ENCODE results near the gene FKBP2.

FKBP2 gene

DNA sequence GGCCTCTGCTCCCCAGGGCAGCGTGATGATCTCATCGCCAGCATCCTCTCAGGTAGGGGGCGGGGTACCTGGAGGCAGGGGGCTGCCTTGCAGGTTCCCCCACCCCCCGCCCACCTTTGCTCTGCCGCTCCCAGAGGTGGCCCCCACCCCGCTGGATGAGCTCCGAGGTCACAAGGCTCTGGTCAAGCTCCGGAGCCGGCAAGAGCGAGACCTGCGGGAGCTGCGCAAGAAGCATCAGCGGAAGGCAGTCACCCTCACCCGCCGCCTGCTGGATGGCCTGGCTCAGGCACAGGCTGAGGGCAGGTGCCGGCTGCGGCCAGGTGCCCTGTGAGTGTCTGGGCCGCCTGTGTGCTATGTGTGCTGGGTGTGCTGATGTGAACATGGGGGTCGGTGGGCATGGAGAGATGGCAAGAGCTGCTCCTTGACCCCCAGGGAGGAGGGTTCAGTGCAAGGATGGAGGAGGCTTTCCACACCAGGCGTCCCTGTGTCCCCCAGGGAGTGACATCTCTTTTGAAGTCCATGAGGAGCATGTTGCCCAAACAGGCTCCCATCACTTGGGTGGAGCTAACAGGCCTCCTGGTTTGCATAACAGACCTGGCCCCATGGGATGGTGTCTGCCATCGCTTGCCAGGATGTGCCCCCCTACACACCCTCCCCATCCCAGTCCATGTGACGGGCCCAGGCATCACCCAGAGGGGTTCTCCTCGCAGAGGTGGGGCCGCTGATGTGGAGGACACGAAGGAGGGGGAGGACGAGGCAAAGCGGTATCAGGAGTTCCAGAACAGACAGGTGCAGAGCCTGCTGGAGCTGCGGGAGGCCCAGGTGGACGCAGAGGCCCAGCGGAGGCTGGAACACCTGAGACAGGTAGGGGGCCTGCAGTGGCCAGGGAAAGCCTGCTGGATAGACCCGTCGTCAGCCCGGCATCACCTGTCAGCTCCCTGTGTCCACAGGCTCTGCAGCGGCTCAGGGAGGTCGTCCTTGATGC is 24.6 kb downstream of the FKBP2 start:
- no peak for DNase-seq

DNA sequence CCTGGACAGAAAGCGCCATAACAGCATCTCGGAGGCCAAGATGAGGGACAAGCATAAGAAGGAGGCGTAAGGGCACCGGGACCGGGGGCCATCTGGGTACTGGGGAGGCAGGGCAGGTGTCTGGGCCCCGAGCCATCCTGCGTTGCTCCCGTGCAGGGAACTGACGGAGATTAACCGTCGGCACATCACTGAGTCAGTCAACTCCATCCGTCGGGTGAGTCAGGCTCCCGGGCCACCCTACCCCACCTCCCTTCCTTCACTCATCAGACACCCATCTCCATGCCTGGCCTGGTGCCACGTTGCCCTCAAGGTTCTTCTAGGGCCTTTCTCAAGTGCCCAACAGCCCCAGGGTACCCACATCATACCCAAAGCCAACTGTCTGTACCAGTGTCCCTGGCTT is 25.4 kb downstream of the FKBP2 start:
- DNase-seq: no peak

DNA sequence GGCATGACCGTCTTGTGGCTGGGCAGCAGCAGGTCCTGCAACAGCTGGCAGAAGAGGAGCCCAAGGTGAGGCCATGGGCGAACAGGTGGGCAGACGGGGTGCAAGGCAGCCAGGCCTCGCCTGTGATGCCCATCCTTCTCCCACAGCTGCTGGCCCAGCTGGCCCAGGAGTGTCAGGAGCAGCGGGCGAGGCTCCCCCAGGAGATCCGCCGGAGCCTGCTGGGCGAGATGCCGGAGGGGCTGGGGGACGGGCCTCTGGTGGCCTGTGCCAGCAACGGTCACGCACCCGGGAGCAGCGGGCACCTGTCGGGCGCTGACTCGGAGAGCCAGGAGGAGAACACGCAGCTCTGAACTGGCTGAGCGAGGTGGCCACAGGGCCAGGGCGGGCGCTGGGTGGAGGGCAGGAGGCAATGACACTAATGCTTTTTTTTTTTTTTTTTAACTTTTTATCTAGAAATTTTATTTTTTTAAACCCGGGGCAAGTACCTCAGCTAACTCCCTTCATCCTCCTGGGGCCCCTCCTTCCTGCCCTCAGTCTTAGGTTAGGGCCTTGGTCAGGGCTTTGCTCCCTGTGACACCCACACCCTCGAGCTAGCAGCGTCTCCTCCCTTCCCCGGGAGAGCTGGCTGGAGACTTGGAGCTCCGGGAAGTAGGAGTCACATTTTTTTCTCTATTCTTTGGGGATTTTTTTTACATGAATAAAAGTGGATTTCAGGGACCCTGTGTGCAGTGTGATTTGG is 26.5 kb downstream of the FKBP2 start:
- no peak for DNase-seq

DNA sequence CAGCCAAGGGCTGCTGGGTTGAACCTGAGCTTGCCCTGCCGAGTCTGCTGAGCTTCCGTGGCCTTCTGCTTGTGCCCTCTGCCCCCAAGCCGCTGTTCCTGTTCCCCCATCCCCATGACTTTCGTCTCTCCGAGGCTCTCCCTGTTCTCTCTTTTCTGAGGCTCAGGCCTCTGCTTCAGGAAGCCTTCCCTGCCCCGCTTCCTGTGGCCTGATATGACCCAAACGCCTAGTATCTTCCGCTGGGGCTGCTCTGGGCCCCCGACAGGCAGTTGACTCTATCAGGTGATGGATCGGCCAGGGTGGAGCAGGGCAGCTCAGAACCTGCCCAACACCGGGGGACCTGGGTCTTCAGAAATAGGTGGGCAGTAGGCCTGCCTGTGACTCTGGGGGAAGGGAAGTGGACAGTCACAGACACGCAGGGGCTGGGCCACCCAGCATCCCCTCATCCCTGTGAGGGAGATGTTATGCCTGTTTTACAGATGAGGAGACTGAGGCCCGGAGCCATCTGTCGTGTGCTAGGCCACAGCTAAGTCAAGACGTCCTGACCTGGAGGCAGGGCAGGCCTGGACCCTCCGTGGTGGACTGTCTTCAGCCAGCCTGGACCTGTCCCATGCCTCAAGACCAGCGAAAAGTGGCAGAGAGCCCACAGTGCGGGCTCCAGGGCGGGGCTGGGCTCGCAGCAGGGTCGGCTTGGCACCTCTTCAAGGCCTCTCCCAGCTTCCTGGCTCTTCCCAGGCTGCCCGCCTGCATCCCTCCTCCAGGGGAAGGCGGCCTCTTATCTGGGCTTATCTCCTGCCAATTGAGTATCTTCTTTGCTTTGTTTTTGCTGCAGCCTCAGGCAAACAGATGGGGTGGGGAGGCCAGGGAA is 27.4 kb downstream of the FKBP2 start:
- no peak for DNase-seq

DNA sequence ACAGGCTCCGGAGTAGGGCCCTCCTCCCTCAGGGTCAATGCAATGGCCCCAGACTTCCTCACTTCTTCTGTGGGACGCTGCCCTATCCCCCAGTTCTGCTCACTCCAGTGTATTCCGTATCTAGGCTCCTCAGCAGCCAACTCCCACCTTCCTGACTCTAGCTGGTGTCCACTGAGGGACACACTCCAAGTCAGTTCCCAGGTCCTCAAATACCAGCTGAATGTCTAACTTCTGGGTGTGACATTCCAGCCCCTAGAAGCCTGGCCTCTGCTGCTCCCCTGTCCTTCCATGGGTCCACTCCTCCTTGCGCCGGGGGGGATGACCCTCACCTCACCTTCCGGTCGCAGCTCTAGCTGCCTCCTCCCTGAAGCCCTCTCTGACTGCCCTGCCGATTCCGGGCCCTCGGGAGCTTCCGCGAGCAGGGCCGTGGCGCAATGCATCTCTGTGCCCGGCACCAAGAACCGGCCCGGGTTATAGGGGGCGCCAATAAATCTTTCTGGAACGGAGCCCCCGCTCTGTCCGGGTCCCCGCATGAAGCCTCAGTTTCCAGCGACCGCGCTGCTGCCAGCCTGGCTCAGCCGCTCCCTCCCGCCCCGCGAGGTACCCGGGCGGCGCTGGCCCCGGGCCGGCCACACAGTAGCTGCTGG is 28.1 kb downstream of the FKBP2 start:
- DNase-seq: no peak

DNA sequence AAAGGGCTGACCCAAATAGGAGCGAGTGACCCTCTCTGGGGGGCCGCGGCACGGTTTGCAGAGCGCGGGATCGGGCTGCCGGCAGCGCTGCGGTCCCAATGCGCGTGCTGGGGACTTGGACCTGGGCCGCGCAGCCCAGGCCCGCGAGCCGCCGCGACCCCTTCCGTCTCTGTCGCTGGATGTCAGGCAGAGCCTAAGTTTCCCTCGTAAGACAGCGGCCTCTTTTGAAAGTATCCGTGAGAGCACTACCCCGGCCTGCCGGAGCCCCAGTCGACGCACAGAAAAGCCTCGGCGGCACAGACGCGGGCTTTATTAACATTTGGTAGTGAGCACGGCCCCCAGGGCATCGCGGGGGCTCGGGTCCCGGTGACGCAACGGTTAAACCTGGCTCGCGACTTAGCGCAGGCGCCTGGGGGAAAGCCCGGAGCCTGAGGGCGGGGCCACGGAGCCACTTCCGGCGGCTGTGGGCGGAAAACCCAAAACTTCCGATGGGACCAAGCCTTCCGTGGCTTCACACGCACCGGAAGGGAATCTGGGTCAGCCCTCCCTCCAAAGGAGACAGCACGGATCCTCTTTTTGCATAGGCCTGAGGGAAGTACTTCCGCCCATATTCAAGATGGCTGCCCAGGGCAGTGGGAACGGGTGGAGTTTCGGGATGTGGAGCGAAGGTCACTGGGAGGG is 28.8 kb downstream of the FKBP2 start:
- DNase-seq: peak; percentile 98

DNA sequence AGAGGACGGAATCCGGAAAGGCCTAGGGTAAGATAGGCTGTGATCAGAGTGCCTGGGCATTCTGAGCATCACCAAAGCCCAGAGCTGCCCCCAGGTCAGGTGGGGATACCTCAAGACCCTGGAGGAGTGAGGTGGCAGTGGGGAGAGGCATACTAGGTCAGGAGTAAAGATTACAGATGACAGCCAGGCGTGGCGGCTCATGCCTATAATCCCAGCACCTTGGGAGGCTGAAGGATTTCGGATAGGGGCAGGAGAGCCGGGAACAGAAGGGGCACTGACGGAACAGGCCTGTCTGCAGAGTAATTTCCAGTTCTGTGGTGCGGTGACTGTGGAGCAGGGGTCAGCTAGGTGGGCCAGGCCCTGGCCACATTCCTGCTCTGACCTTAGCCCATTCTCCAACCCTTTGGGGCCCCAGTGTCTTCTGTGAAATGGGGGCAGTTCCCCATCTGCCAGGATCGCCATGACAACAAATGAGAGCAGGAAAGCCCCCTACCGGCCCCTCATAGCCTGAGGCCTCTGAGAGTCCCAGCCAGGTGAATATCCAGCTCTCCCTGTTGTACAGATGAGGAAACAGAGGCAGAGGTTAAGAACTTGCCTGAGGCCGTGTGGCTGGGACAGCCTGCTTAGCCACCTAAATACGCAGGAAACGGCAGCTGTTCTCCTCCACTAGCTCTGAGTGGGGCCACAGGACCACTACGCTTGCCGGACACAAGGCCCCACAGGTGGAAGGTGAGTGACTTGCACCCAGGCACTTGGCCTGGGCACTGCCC is 34.3 kb downstream of the FKBP2 start:
- no peak for DNase-seq

DNA sequence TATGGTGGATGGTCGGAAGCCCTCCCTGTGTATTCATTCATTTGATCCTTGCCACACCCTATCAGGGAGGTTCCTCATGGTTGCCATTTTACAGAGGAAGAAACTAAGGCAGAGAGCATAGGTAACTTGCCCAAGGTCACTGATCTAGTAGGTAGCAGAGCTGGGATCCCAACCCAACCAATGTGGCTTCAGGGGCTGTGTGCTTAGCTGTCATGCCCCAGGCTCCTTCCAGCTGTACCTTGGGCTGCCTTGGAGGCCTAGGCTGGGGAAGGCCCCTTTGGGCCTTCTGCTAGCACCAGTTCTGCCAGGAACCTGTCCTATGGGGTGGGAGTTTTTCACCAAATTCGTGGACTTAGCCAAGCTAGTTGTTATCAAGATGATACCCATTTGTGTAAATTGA is 34.9 kb downstream of the FKBP2 start:
- no peak for DNase-seq

DNA sequence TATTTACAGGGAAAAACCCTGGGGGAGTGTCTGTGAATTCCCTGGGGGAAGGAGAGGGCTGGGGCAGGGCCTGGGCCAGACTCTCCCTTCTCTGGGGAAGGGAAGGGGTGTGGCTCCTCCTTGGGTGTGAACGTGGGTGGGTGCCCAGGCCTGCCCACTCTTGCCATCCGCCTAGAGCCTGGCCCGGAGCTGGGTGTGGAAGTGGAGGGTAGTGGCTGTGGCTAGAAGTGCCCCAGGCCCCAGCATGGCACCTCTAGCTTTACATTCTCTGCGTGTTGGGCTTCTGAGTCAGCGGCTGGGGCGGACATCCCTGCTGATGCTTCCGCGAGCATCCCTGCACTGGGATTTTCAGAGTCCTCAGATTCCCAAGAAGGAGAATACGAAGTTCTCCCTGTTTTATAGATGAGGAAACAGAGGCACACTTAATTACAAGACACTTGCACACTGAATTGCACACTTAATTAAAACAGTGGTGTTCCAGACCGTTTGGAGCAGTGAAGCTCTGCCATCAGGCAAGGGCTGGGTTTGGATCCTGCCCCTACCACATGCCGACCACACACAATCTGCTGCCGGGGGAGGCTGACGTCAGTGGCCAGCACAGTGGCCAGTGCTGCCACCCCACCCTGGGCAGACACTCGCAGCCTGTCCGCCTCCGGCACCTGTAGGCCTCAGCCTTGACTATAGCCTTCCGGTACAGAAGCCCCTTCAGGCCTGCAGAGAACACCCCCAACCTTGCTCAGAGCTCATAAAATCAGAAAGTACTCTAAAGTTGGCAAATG is 35.9 kb downstream of the FKBP2 start:
- no peak for DNase-seq

DNA sequence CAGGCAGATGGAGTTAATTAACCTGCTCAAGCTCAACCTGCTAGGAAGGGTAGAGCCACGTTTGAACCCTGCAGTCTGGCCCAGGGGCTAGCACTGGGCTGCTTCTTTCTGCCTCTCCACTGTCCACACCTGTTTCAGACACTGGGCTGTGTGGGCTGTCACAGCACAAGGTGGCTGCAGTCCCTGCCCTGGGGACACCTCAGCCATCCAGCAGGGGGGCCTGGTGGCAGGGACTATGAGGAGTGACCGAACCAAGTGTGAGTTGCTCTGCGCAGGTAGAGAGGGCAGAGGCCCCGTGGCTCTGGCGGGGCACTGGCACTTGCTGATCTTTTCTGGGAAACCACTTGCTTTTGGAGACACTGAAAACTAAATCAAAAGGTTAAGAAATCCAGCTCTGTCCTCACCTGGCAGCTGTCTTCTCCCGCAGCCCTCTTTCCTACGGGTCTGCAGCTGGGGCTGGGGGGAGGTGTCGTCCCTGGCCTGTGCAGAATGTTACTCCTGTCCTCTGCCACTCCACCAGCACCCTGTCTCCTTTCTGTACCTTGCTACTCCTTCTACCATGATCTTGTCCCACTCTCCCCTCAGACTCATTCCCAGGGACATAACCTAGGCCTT is 37.8 kb downstream of the FKBP2 start:
- no peak for DNase-seq

DNA sequence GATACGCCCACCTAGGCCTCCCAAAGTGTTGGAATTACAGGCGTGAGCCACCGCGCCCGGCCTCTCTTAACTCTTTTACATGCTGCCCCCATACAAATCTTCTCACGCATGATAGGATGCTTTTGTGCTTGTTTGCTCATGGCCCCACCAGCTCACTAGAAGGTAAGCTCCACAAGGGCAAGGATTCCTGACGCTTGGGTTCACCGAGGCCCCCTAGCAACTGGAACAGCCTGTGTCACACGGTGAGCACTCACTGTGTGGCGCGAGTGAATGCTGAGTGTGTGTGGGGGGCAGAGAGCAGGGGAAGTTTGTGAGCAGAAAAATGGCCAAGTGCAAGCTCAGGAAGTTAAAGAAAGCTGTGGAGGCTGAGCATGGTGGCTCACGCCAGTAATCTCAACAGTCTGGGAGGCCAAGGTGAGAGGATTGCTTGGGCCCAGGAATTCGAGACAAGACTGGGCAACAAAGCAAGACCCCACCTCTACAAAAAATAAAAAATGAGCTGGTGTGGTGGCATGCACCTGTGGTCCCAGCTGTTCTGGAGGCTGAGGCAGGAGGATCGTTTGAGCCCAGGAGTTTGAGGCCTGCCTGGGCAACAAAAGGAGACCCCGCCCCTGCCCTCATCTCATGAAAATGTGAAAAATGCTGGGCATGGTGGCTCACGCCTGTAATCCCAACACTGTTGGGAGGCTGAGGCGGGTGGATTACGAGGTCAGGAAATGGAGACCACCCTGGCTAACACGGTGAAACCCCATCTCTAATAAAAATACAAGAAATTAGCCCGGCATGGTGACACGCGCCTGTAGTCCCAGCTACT is 41.3 kb downstream of the FKBP2 start:
- no peak for DNase-seq

DNA sequence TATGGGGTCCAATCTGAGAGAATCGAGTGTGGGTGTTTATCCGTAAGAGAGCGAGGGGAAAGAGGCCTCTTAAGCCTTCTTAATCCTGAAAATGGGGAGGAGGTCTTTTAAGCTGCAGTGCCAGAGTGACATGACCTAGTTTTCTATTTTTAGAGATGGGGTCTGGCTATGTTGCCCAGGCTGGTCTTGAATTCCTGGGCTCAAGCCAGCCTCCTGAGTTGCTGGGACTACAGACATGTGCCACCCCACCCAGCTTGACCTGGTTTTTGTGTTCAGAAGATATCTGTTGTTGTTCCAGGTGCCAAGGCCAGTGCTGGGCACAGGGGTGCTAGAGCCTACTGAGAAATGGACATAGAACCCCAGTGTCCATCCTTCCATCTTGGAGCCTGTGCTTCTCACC is 42.2 kb downstream of the FKBP2 start:
- no peak for DNase-seq

DNA sequence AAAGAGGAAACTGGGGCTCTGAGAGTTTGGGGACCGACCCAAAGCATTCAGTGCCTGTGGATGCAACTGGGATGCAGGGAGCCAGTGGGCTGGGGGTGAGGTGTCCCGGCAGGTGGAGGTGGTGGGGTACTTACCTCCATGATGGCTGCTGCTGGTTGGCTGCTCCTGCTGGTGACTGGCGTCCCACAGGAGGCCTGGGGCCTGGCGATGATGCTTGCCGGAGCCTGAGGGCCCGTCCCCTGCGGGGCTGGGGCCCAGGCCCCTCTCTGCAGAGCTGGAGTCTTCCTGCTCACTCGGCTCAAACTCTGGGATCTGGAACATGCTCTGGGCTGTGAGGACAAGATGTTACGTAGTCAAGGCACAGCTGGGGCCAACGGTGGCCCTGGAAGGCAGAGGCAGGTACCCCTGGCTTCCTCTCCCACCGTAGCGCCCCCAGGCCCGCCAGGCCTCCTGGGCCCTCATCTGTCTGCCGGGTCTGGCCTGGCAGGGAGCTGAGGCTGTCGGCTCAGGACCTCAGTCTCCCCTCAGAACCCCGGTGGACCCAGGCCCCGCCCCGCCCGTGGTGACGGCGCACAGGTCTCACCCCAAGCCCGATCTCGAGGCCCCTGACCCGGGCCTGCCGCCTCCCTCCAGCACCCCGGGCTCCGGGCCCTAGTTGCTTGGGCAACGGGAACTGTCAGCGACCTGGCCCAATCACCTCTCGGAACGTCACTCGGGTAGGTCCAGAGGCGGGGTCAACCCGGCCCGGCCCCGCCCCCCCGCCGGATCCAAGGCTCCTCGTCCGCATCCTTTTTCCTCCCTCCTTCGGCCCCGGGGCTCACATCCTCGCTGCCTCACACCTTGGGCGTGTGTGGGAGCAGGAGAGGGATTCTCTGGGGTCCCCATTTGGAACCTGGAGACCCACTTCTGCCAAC is 43.4 kb downstream of the FKBP2 start, which contains the start of gene BAD:
Gene BAD, minus strand, starts transcription at position 618 of the 914 bp plus-strand sequence. Its CDS starts 297 bp downstream, at position 321.
- peak; percentile 79 for DNase-seq

DNA sequence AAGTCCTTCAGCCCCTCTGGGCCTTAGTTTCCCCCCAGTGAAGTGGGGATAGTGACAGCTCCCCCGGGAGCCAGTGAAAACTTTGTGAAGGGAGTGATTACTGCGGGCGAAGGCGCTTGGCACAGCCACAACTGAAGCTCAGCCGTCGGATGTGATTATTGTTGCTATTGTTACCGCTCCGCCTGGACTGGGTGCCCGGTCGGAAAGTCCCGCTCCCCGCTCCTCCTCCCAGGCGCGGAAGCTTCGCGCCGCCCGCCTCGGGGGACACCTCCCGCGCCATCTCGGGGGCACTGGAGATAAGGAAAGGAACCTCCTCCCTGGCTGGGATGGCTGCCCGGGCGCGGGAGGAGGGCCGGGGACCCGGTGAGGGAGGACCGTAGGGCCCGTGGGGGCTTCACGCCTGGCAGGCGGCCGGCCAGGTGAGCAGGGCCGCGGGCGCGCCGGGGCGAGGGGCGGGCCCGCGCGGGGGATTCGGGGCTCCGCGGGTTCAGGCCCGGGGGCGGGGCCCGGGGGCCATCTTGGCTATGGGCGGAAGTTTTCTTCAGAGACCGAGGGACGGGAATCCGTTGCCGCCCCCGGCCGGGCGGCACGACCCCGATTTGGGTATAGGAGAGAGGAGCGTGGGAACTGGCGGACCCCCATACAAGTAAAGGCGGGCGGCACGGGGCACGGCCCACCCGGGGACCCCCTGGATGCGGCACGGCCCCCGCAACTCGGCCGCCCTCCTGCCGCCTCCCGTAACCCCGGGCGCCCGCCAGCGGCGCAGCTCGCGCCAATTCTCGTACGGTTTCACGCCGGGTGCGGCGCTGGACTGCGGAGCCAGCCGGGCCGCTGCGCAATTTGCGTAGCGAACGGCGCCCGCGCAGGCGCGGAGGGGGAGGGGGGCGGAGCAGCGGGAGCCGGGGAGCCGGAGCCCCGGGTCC is 44.3 kb downstream of the FKBP2 start, which contains the start of gene GPR137:
Gene GPR137, plus strand, starts transcription at position 887 of the 923 bp plus-strand sequence. CDS start 677 bp downstream, outside the sequence.
- peak; percentile 45 for DNase-seq

DNA sequence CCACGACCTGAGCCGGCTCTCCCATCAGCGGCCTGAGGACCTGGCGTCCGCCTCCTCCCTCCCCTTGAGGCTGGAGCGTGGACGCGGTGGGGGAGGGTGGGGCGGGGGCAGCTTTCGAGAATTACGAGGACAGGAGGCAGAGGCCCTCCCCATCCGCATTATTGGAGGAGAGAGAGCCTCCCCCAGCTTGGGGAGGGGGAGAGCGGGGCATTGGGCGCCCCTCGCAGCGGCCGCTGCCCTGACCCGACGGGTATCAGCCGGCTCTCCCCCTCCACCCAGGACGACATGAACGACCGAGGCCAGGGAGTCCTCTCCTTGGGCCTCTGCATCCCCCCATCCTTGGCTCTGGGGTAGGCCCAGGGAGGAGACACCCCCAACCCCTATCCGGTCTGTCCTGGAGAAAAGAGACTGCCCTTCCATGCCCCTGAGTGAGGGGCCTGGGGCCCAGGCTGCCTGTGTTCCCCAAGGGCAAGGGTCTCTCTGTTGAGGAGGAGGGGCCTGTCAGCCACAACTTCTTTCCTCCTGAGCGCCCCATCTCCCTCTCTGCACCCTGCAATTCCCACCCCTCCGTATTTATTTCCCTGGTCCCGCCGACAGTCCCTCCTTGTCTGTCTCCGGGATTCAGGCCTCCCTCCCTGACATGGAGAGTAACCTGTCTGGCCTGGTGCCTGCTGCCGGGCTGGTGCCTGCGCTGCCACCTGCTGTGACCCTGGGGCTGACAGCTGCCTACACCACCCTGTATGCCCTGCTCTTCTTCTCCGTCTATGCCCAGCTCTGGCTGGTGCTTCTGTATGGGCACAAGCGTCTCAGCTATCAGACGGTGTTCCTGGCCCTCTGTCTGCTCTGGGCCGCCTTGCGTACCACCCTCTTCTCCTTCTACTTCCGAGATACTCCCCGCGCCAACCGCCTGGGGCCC is 45.2 kb downstream of the FKBP2 start:
- DNase-seq: peak; percentile 40

Data from NCI-H1694 (cell line).